Measurements from ENCODE around the gene SLC29A2.

SLC29A2 gene

GRCh38 chr11:66340596-66341501, 30.7 kb downstream of the SLC29A2 start:
- Histone ChIP-seq H2BK12ac (ENCODE audit: low read length) (no peak overlapping the region), H3K4me3 (ENCODE audit: low read length in 2 of 2) (no peak overlapping the region), H3K18ac (ENCODE audit: low read length) (no peak overlapping the region), H3K27me3 (ENCODE audit: control insufficient read depth in 3 of 3, insufficient read depth in 3 of 3, low read depth in 1 of 3, low read length in 3 of 3) (no peaks in the 10 kb centered on the region), H3K14ac (ENCODE audit: low read length) (no peak overlapping the region), H3K4me2 (ENCODE audit: insufficient read depth, low read length, poor library complexity, severe bottlenecking) (no peak overlapping the region), H3K23ac (ENCODE audit: low read depth, low read length, poor library complexity) (no peak overlapping the region), H4K91ac (ENCODE audit: low read depth, low read length, poor library complexity) (no peak overlapping the region), H3K36me3 (replicated peaks in 1 of 2; ENCODE audit: control insufficient read depth in 2 of 2, insufficient read depth in 2 of 2, low read length in 2 of 2) (peaks cover 34 to 52% of the 10 kb centered on the region in 2 donors), H3K9me3 (replicated peaks in 1 of 2; ENCODE audit: control insufficient read depth in 2 of 2, insufficient read depth in 1 of 2, low read depth in 1 of 2, low read length in 2 of 2) (peaks cover 0 to 3% of the 10 kb centered on the region in 2 donors), H3K9ac (ENCODE audit: low read depth, low read length, poor library complexity) (peak overlapping the region; percentile 3), H3K79me1 (ENCODE audit: low read depth, low read length) (peaks cover 7% of the 10 kb centered on the region), H2BK15ac (ENCODE audit: low read length) (no peak overlapping the region), H3K4ac (ENCODE audit: low read length) (no peak overlapping the region), H2AK5ac (ENCODE audit: low read depth, low read length) (no peak overlapping the region), H4K8ac (ENCODE audit: low read depth, low read length) (no peak overlapping the region), H3K27ac (replicated peaks; ENCODE audit: low read length) (no peak overlapping the region), H2BK5ac (ENCODE audit: low read length) (no peak overlapping the region), H3K4me1 (ENCODE audit: control insufficient read depth in 2 of 2, insufficient read depth in 1 of 2, low read depth in 1 of 2, low read length in 2 of 2) (peaks cover 18 to 29% of the 10 kb centered on the region in 2 donors), H2AFZ (ENCODE audit: low read length) (no peak overlapping the region), H2BK120ac (ENCODE audit: low read depth, low read length) (no peak overlapping the region)
- WGBS, 2 donors (ENCODE audit: extremely low coverage in 2 of 2, insufficient read length in 2 of 2, insufficient replicate concordance in 1 of 2) = no CpG with 5 or more reads among the region's 28 CpGs
- no peak for DNase-seq (ENCODE audit: low spot score)

GRCh38 chr11:66339686-66340483, 31.7 kb downstream of the SLC29A2 start:
- Histone ChIP-seq H3K9ac (ENCODE audit: low read depth, low read length, poor library complexity) (peak overlapping the region; percentile 2), H3K4me3 (ENCODE audit: low read length in 2 of 2) (no peak overlapping the region), H3K36me3 (replicated peaks in 1 of 2; ENCODE audit: control insufficient read depth in 2 of 2, insufficient read depth in 2 of 2, low read length in 2 of 2) (peaks cover 34 to 52% of the 10 kb centered on the region in 2 donors), H2BK12ac (ENCODE audit: low read length) (no peak overlapping the region), H4K8ac (ENCODE audit: low read depth, low read length) (no peak overlapping the region), H4K91ac (ENCODE audit: low read depth, low read length, poor library complexity) (no peak overlapping the region), H3K23ac (ENCODE audit: low read depth, low read length, poor library complexity) (no peak overlapping the region), H3K4me1 (ENCODE audit: control insufficient read depth in 2 of 2, insufficient read depth in 1 of 2, low read depth in 1 of 2, low read length in 2 of 2) (peaks cover 19 to 29% of the 10 kb centered on the region in 2 donors), H3K14ac (ENCODE audit: low read length) (no peak overlapping the region), H3K27ac (replicated peaks; ENCODE audit: low read length) (no peak overlapping the region), H2BK120ac (ENCODE audit: low read depth, low read length) (no peak overlapping the region), H3K4ac (ENCODE audit: low read length) (no peak overlapping the region), H3K18ac (ENCODE audit: low read length) (no peak overlapping the region), H2AK5ac (ENCODE audit: low read depth, low read length) (no peak overlapping the region), H2BK15ac (ENCODE audit: low read length) (no peak overlapping the region), H3K27me3 (ENCODE audit: control insufficient read depth in 3 of 3, insufficient read depth in 3 of 3, low read depth in 1 of 3, low read length in 3 of 3) (no peaks in the 10 kb centered on the region), H3K79me1 (ENCODE audit: low read depth, low read length) (peaks cover 7% of the 10 kb centered on the region), H3K9me3 (replicated peaks in 1 of 2; ENCODE audit: control insufficient read depth in 2 of 2, insufficient read depth in 1 of 2, low read depth in 1 of 2, low read length in 2 of 2) (peaks cover 0 to 3% of the 10 kb centered on the region in 2 donors), H2AFZ (ENCODE audit: low read length) (no peak overlapping the region), H2BK5ac (ENCODE audit: low read length) (no peak overlapping the region), H3K4me2 (ENCODE audit: insufficient read depth, low read length, poor library complexity, severe bottlenecking) (no peak overlapping the region)
- no peak for DNase-seq (ENCODE audit: low spot score)
- WGBS, 2 donors (ENCODE audit: extremely low coverage in 2 of 2, insufficient read length in 2 of 2, insufficient replicate concordance in 1 of 2) = no CpG with 5 or more reads among the region's 14 CpGs

GRCh38 chr11:66339162-66339675, 32.3 kb downstream of the SLC29A2 start:
- no CpG with 5 or more reads among the region's 6 CpGs for WGBS, 2 donors (ENCODE audit: extremely low coverage in 2 of 2, insufficient read length in 2 of 2, insufficient replicate concordance in 1 of 2)
- H3K23ac ChIP-seq (ENCODE audit: low read depth, low read length, poor library complexity) = no peak overlapping the region
- no peak overlapping the region for H2BK5ac ChIP-seq (ENCODE audit: low read length)

More at GRCh38 chr11:66339162-66339675, 32.3 kb downstream of the SLC29A2 start:
- Histone ChIP-seq H4K8ac (ENCODE audit: low read depth, low read length) (no peak overlapping the region), H3K27me3 (ENCODE audit: control insufficient read depth in 3 of 3, insufficient read depth in 3 of 3, low read depth in 1 of 3, low read length in 3 of 3) (no peaks in the 10 kb centered on the region), H3K4me3 (ENCODE audit: low read length in 2 of 2) (no peak overlapping the region), H3K4me1 (ENCODE audit: control insufficient read depth in 2 of 2, insufficient read depth in 1 of 2, low read depth in 1 of 2, low read length in 2 of 2) (peaks cover 16 to 28% of the 10 kb centered on the region in 2 donors), H3K18ac (ENCODE audit: low read length) (no peak overlapping the region), H3K4ac (ENCODE audit: low read length) (no peak overlapping the region), H2AK5ac (ENCODE audit: low read depth, low read length) (no peak overlapping the region), H3K9ac (ENCODE audit: low read depth, low read length, poor library complexity) (no peak overlapping the region), H3K36me3 (replicated peaks in 1 of 2; ENCODE audit: control insufficient read depth in 2 of 2, insufficient read depth in 2 of 2, low read length in 2 of 2) (peaks cover 34 to 52% of the 10 kb centered on the region in 2 donors), H3K27ac (replicated peaks; ENCODE audit: low read length) (no peak overlapping the region), H3K14ac (ENCODE audit: low read length) (no peak overlapping the region), H3K79me1 (ENCODE audit: low read depth, low read length) (peaks cover 7% of the 10 kb centered on the region), H2BK120ac (ENCODE audit: low read depth, low read length) (no peak overlapping the region), H2BK15ac (ENCODE audit: low read length) (peak overlapping the region; percentile 16), H2BK12ac (ENCODE audit: low read length) (no peak overlapping the region), H3K9me3 (replicated peaks in 1 of 2; ENCODE audit: control insufficient read depth in 2 of 2, insufficient read depth in 1 of 2, low read depth in 1 of 2, low read length in 2 of 2) (peaks cover 0 to 3% of the 10 kb centered on the region in 2 donors), H2AFZ (ENCODE audit: low read length) (no peak overlapping the region), H3K4me2 (ENCODE audit: insufficient read depth, low read length, poor library complexity, severe bottlenecking) (no peak overlapping the region), H4K91ac (ENCODE audit: low read depth, low read length, poor library complexity) (no peak overlapping the region)
- no peak for DNase-seq (ENCODE audit: low spot score)

Measured in neuronal stem cell (in vitro differentiated cells).